Cardiac ventricle fibroblast (primary cell): ENCODE measurements around the gene LAPTM5. TPM values are rescaled to one million over a fixed set of nuclear protein-coding genes. Genes with fewer than 3 reads are reported as not detected.

Source experiments
- total RNA-seq: library from RNA; depleted of rRNA; stranded (reverse); fragments of >200 nt; gene quantifications from 2 replicates; pipeline ENCODE4 v1.2.3, GENCODE V29; 2015

LAPTM5 gene, protein sequence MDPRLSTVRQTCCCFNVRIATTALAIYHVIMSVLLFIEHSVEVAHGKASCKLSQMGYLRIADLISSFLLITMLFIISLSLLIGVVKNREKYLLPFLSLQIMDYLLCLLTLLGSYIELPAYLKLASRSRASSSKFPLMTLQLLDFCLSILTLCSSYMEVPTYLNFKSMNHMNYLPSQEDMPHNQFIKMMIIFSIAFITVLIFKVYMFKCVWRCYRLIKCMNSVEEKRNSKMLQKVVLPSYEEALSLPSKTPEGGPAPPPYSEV
- 1.2 and 1.3 TPM in 2 replicates for total RNA-seq

DNA sequence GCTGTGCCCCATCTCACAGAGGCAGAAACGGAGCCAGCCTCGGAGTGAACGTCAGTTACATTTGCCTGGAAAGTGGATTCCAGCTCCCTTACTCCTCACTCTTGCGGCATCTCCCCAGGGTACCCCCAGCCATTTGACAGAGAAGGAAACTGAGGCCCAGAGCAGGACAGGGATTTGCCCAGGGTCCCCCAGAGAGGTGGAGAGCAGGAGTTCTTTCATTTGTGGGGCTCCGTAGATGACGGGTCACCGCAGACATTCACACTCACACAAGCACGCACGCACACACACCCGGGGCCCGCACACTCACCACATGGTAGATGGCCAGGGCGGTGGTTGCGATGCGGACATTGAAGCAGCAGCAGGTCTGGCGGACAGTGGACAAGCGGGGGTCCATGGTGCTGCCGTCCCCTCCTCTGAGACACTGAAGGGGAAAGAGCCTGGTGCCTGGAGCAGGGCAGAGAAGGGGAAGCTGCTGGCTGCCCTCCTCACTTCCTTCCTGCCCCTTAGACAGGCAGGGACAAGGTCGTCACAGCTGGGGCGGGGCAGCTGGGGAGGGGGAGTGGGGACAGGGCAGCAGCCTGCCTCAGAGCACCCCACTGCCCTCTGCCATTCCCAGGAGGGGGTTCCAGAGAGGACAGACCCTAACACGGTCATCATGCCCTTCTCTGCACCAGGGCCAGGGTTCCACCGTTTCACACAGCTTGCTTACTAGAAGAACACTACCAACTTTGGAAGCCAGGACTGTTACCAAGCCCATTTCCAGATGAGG lies at the start of gene LAPTM5:
TSS of gene LAPTM5 (minus strand) at position 423 of the 769 bp plus-strand sequence. CDS start at position 394, 29 bp downstream.

DNA sequence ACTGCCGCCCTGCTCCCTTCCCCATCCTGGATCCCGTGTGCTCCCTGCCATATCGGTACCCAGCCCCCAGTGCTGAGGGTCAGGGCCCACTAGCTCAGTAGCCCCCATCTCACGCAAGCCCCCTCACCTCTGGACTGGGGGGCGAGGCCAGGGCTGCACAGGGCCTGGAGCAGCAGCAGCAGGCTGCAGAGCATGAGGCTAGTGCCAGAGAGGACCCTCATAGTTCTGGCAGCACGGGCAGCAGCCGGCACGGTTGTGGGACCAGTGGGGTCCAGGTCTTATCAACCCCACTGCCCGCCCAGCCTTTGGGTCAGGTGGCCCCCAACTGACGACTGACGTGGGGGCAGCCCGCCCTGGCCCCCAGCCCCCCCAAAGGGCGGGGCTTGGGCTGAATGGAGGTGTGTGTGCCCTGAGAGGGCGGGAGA lies 34.2 kb downstream of the LAPTM5 start, which contains the start of gene MATN1:
TSS of gene MATN1 (minus strand) at position 255 of the 425 bp plus-strand sequence. CDS start at position 221, 34 bp downstream.

Other genes starting within 250 kb of the LAPTM5 start
- not detected in 2 replicates for gene MATN1, start 34.2 kb downstream of the LAPTM5 start, total RNA-seq
- gene SDC3, start 151.0 kb upstream of the LAPTM5 start, total RNA-seq: 74.8 and 90.7 TPM in 2 replicates